GM21723 (cell line): ENCODE measurements around the gene KLHL29.

Experiments
- ATAC-seq: cut with Tn5 transposase; IDR thresholded peaks from one replicate; pipeline ENCODE4 v1.9.1; 2021; ENCODE audit warnings: mild to moderate bottlenecking, moderate library complexity; ENCODE audit not compliant: unreplicated experiment

KLHL29 gene

GRCh38 chr2:23563673-23564614 is 179.0 kb downstream of the KLHL29 start:
- no peak for ATAC-seq

- no peak for ATAC-seq
Observed at GRCh38 chr2:23564615-23564960, 179.6 kb downstream of the KLHL29 start.

GRCh38 chr2:23565374-23565773 is 180.4 kb downstream of the KLHL29 start:
- ATAC-seq: no peak

DNA sequence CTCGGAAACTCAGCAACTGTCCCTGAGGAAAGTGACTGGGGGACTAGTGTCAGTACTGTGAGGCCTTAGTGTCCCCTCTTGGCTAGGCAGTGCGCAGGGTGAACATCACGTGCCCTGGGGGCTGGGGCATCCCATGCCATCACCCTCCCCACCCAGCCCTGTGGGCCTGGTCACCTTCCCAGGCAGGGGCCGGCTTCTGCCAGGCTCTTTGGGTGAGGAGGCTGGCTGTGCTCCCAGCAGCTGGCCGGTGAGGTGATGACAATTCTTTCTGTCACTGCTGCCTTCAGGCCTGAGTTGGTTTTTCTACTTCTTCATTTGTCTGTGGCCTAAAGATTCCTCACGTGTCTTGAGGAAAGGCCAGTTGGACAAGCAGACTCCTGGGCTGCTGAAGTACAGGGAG is 180.8 kb downstream of the KLHL29 start:
- ATAC-seq: no peak

- no peak for ATAC-seq
Observed at GRCh38 chr2:23566241-23567142, 181.5 kb downstream of the KLHL29 start.

DNA sequence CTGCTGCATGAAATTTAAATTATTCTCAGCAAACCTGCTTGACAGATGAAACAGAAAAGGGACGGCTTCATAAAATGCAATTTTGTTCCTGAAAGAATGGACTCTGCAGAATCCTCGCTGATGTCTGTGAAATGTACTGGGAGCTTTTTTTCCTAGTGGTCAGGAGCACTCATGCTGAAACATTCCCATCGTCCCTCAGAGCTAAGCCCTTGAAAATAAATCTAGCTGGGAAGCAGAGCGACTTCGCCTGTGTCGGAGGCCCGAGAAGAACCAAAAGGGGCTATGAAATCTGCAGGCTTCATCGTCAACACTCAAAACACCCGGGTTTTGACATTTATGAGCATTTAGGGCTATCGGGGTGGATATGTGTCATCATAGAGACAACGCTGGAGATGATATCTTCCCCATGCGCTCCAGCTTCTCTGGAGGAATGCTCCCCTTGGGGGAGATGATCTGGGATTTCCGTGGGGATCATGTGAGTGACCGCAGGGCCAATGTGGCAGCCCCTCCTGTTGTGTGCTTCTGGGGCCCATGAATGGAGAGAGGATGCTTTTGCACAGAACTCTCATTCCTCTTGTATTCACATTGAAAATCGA is 182.3 kb downstream of the KLHL29 start:
- ATAC-seq: no peak

- no peak for ATAC-seq
Observed at GRCh38 chr2:23568211-23568610, 183.2 kb downstream of the KLHL29 start.

- no peak for ATAC-seq
Observed at GRCh38 chr2:23568626-23569190, 183.7 kb downstream of the KLHL29 start.

DNA sequence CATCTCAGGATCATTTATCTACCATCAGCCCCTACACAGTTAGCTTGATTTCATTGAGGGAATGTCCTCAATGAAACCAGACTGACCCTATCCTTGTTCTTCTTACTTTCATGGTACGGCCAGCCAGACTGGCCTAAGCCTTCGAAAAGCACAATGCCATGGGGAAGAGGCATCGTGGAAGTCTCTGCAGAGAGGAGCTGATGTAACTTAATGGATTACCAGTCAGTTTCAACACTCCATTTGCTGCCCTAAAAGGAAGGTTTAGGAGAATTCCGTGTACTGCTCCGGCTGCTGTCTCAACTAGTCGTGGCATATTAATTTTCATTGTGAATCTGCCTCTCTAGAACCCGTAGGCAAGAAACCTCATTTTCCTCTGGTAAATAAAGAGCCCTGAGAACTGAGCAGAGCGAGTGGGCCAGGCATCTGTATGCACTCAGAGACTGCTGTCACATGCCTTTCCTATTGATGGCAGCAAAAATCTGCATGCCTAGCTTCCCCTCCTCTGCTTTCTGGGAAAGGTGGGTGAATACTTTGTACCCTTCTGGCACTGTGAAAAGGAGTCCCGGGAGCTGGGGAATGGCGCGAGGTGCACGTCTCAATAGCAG is 184.9 kb downstream of the KLHL29 start:
- ATAC-seq: no peak

DNA sequence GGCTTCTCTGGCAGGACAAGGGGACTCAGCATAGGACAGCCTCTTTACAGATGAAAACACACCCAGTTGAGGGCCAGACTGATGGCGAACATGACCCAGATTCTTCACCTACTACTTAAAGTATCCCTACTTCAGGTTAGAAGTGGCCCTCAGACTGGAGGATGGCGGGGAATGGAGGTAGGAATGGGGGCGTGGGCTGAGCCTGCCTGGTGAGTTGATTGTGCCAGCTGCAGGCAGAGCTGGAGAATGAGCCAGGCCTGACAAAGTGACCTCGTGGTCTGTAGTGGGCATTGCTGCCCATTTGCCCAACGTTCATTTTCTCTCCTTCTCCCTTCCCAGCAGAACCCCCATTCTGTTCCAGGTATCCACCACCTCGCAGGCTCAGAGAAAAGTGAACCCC is 186.1 kb downstream of the KLHL29 start:
- no peak for ATAC-seq

DNA sequence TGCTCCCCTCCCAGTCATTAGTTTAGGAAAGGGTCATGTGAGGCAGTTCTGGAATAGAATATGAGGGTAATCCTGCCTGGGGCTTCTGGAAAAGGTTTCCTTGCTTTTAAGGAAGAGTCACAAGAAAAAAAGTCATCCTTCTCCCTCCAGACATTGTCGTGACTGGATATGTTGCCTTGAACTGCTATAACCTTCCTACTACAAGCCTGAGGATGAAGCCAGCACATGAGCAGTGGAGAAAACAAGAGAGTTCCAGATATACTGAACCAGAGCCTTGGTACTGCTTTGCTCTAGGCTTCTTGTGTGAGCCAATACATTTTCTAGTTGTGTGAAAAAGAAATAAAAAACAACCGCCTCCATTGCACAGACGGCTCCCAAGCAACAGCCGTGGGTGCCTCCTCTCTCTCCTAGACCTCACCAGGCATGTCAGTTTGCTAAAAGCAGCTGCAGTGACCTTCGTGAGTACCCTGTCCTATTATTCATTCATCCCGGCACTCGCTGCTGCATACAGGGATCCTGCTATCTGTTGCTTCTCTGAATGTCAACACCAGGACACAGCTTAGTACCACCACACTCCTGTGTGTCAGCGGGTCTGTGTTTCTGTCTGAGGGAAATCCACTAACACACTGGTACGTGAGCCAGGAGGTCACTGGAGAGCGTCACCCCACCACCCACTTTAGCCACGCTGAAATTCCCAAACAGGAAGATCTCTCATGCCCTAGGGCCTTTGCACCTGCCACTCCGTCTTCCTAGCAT is 186.7 kb downstream of the KLHL29 start:
- no peak for ATAC-seq

DNA sequence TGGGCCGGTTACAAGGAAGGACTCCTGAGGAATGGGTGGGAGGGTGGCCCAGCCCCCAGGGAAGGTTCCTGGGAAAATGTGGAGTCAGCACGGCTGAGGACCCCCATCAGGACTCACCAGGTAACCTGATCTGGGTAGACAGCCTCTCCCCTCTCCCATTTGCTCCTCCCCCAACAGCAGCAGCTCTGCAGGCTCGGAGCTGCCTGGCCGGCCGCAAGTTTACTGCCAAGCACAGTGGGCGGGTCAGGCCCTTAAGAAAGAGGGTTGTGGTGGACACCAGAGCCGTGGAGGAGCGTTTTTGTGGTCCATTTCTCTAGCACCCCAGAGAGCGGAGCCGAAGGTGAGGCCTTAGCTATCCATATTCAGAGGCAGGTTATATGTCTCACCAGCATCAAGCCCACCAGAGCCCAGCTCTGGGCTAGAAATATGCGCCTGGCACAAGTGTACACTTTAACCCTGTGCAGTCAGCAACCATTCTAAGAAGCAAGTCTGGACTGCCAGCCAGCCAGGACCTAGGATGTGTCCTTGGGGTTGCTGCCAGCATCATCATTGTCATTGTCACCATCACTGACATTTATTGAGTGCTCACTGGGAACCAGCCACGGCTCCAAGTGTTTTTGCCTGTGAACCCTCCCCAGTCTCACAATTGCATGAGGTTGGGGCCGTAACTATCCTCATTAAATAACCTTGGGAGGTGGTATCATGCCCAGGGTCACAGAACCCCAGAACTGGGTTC is 190.1 kb downstream of the KLHL29 start:
- no peak for ATAC-seq

GRCh38 chr2:23578964-23579671 is 194.1 kb downstream of the KLHL29 start:
- no peak for ATAC-seq

DNA sequence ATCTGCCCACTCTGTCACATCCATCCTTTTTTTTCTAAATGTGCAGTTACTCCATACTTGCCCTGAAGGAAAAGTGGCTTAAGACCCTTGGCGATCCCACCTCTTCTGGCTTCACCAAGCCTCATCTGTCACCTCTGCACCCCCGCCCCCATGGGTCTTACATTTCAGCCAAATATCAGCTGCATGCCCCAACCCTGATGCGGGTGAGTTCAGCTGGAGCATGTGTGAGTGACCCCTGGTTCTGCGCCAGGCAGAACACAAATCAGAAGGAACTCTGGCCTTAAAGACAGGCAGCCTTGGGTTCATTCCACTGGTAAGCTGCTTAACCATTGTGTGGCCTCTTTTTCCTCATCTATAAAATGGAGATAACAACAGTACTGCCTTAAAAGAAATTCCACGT is 194.7 kb downstream of the KLHL29 start:
- ATAC-seq: no peak

GRCh38 chr2:23583467-23583866 is 198.5 kb downstream of the KLHL29 start:
- ATAC-seq: no peak

GRCh38 chr2:23584054-23584745 is 199.2 kb downstream of the KLHL29 start:
- ATAC-seq: no peak

DNA sequence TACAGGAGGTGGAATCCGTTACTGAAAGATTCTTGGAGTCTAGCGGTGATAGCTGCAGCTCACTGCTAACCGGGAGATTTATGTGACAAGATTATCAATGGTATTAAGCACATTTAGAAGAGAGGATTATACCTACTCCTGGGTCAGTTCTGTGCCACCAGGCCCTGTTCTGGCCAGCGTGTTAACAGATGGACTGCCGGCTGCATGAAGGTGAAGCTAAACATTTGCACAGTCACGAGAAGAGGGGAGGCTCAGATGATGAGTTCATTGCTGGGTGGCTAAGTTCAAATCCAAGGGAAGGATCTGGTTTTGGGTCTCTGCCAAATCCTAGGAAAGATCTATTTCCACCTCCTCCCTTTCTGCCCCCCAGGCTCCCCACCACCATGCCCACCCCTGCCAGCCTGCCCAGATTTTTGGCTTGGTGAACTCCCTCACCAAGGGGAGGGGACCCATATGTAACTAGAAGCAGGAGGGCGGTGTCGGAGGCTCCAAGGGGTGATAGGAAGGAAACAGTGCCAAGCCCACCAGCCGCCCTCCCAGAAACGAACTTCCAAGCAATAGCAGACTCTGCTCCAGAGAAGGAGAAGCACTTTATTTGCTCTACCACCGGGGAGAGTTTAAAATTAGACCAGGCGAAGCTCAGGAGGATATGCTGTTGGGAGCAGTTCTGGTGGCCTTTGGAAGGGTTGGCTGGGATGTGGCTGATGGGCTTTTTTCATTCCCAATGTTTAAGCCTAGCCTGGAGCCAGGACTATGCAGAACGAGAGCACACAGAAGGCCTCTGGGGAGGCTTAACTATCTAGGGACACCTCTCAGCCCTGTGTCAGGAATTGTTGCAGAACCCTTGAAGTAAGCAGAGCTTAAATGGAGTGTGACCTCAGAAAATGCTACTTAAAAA is 200.5 kb downstream of the KLHL29 start:
- ATAC-seq: no peak
